Activated CD8-positive, alpha-beta memory T cell treated with anti-CD3 and anti-CD28 coated beads for 48 hours (primary cell): ENCODE measurements around the gene VAV1.
"Not testable (repeated sequence)": the region's sequence is repeated elsewhere in the genome, so short reads cannot be mapped to it uniquely, and the experiment has no call there.

Experiments used
- DNase-seq, 3 experiments: peaks; one replicate each; pipeline ENCODE4 v3.0.0-alpha.2; 2020; ENCODE audit warnings: low read depth in 2 of 3, low spot score in 2 of 3

Gene VAV1

GRCh38 chr19:6754653-6755463 is 17.6 kb upstream of the VAV1 start:
- no peak for DNase-seq

GRCh38 chr19:6760606-6761005 is 11.9 kb upstream of the VAV1 start:
- no peak for DNase-seq

GRCh38 chr19:6761053-6761676 is 11.3 kb upstream of the VAV1 start:
- DNase-seq: no peak

GRCh38 chr19:6762253-6762797 is 10.2 kb upstream of the VAV1 start:
- not testable (repeated sequence) for DNase-seq

- no peak for DNase-seq
Measured at GRCh38 chr19:6765738-6766356, 6.7 kb upstream of the VAV1 start.

GRCh38 chr19:6766357-6767080 is 6.0 kb upstream of the VAV1 start:
- DNase-seq: no peak

- no peak for DNase-seq
Measured at GRCh38 chr19:6767081-6767356, 5.5 kb upstream of the VAV1 start.

- DNase-seq: peak; percentile 80 to 86 (median 81)
Measured at GRCh38 chr19:6767357-6768235, 4.9 kb upstream of the VAV1 start, which contains the start of gene SH2D3A. Gene SH2D3A (minus strand): TSS chr19:6767435. CDS start chr19:6763748, 3,687 bp downstream.

GRCh38 chr19:6768236-6768785 is 4.2 kb upstream of the VAV1 start:
- DNase-seq: no peak

- no peak for DNase-seq
Measured at GRCh38 chr19:6769006-6769619, 3.4 kb upstream of the VAV1 start.

- DNase-seq: not testable (repeated sequence)
Measured at GRCh38 chr19:6771648-6772027, 870 bp upstream of the VAV1 start.

GRCh38 chr19:6772866-6773322 is 386 bp downstream of the VAV1 start:
- DNase-seq: no peak

- peak; percentile 33 to 51 (median 44) for DNase-seq
Measured at GRCh38 chr19:6773323-6773931, 919 bp downstream of the VAV1 start.

- no peak for DNase-seq
Measured at GRCh38 chr19:6774821-6775707, 2.6 kb downstream of the VAV1 start.

GRCh38 chr19:6776045-6776444 is 3.5 kb downstream of the VAV1 start:
- DNase-seq: not testable (repeated sequence)

- DNase-seq: no peak
Measured at GRCh38 chr19:6776999-6777398, 4.5 kb downstream of the VAV1 start.

GRCh38 chr19:6777434-6777833 is 4.9 kb downstream of the VAV1 start:
- no peak for DNase-seq

GRCh38 chr19:6778386-6778785 is 5.9 kb downstream of the VAV1 start:
- no peak for DNase-seq
